Stimulated activated CD8-positive, alpha-beta memory T cell treated with anti-CD3 and anti-CD28 coated beads, Interleukin-12 subunit alpha, Interleukin-12 subunit beta, amount 100 ng/mL, for 4 hours (primary cell): ENCODE measurements around the gene FGL2.
"Not testable (repeated sequence)": the region's sequence is repeated elsewhere in the genome, so short reads cannot be mapped to it uniquely, and the experiment has no call there.

Source experiments
- DNase-seq: peaks from one replicate; pipeline ENCODE4 v3.0.0-alpha.2; 2020; ENCODE audit warnings: low read depth

Gene FGL2

GRCh38 chr7:77157034-77157433 lies 42.6 kb downstream of the FGL2 start:
- DNase-seq: not testable (repeated sequence)

DNA sequence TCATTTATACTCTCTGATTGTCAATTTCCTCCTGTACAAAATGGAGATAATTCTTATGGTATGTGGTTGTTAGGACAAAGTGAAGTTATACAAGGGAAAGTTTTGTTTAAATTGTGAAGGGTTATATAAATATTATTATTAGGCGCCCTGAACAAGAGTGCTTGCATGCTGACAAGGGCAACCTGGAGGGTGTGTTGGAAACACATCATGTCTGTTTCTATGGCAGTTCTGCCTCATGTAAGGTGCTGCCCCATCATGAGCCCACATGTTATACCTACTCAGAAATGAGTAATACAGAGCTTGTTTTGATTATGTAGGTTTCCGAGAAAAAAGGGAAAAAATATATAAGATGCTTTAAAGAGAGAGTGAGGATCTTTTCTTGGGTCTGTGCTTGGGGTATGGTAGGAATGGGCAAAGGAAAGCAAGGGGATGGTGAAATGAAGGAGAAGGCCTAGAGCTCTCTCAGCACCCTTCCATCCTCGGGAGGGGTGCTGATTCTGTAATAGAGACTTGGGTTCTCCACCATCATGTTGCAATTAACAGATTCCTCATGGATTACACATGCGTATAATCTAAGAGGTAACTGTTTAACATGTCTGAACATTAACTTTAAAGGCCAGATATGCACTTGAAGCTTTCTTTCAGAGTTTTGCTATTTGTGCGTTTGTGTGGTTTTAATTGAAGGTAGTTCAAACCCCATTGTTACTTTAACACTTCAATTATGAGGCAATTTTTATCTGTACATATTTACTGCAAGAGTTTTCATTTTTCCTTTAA lies 43.8 kb downstream of the FGL2 start:
- DNase-seq: not testable (repeated sequence)

GRCh38 chr7:77154917-77155464 lies 44.6 kb downstream of the FGL2 start:
- not testable (repeated sequence) for DNase-seq

GRCh38 chr7:77152232-77152631 lies 47.4 kb downstream of the FGL2 start:
- DNase-seq: not testable (repeated sequence)
